GM18526 (cell line): Measurements from ENCODE around the gene STEAP2.

Experiments
- POLR2A ChIP-seq: IDR thresholded peaks from 3 replicates; pipeline ENCODE4 v1.6.1; 2011; ENCODE audit not compliant: insufficient read length; ENCODE audit errors: extremely low read depth

The STEAP2 gene

DNA sequence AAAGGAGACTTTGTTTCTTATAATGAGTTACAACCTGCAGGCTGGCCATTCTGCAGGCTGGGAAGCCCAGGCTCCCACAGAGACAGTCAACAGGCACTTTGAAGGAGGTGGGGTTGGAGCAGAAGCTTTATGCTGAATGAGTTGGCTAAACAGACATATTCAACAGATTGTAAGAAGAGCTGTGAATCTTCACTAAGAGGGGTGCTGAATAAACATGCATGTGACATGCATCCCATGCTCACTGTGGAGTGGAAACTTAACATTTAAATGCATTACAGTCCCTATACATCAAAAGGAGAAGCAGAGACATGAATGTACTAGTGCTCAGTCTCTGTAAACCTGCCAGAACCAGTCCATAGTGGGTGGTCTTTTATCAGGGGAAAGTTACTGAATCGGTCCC is 32.0 kb downstream of the STEAP2 start:
- no peak for TF ChIP-seq POLR2A

DNA sequence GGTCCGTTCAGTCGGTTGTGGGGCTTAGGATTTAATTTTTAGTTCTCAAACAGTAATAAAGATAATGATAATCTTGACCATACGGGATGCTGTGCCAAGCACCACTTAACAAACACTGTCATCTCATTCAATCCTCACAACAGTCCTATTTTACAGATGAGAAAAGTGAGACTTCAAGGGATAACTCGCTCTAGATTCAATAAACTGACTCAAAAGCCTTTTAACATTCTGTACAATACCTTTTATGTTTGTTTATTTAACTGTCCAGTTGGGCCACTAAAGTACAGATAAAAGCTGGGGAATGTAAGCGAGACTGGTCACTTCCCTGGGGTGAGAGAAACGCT is 33.0 kb downstream of the STEAP2 start:
- no peak for TF ChIP-seq POLR2A

DNA sequence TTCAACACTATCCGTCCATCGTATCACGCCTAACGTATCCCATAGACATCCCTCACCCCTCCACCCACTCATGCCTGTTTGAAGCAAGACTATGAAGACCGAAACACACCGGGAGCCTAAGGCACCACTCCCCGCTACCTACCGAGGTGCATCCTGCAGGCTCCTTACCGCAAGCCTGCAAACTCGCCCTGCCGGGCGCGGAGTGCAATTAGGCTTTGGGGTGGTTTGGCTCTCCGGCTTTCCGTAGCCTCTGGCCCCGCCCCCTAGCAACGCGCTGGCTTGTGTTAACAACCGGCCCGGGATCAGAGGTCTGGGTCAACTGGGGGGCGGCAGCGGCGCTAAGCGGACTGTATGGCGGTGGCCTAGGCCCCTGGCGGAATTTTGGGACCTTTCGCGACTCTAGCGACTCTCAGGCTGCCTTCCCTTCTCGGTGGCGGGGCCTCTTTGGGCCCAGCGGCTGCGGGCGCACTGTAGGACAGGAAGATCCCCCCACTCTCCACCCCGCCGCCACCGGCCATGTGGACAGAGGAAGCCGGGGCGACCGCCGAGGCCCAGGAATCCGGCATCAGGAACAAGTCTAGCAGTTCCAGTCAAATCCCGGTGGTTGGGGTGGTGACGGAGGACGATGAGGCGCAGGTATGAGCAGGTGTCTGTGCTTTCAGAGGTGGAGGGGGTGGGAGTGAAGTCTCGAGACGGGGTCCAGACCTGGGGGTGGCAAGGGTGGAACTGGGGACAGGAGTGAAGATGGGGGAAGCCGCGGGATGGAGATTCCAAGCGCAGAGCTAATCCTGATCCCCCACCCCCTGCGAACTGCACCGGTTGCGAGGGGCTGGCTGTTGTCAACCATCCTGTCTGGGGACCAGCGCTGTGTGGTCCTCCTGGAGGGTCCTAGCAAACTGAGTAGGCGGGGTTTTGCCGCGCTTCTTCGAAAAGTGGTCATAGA is 33.6 kb downstream of the STEAP2 start, which contains the start of gene CFAP69:
CFAP69 (plus strand) TSS at position 266 of the 943 bp plus-strand sequence; CDS start at position 517, 251 bp downstream.
- peak; percentile 44 for TF ChIP-seq POLR2A

DNA sequence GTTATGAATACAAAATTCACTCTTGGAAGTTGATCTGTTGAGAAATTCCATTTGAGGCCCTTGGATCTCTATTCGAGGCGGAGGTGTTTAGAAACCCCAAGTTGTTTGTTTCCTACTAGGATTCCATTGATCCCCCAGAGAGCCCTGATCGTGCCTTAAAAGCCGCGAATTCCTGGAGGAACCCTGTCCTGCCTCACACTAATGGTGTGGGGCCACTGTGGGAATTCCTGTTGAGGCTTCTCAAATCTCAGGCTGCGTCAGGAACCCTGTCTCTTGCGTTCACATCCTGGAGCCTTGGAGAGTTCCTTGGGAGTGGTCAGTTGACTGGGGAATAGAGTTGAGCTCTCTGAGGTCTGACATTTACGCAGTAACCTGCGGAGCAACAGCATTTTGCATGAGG is 34.6 kb downstream of the STEAP2 start:
- TF ChIP-seq POLR2A, result no peak

DNA sequence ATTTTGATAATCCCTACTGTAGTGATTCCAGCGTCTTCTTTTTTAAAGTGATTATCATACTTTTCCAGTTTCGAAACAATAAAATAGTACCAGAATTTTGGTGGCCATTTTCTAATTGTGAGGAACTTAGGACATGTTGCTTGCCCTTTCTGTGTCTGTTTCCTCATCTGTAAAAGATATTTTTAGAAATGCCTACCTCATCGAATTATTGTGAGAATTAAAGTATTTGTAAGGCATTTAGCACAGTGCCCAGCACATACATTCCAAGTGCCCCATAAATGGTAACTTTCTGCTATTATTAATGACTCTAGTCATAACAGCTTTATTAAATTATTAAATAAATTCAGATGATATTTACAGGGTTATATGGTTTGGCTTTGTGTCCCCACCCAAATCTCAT is 37.2 kb downstream of the STEAP2 start:
- no peak for TF ChIP-seq POLR2A

DNA sequence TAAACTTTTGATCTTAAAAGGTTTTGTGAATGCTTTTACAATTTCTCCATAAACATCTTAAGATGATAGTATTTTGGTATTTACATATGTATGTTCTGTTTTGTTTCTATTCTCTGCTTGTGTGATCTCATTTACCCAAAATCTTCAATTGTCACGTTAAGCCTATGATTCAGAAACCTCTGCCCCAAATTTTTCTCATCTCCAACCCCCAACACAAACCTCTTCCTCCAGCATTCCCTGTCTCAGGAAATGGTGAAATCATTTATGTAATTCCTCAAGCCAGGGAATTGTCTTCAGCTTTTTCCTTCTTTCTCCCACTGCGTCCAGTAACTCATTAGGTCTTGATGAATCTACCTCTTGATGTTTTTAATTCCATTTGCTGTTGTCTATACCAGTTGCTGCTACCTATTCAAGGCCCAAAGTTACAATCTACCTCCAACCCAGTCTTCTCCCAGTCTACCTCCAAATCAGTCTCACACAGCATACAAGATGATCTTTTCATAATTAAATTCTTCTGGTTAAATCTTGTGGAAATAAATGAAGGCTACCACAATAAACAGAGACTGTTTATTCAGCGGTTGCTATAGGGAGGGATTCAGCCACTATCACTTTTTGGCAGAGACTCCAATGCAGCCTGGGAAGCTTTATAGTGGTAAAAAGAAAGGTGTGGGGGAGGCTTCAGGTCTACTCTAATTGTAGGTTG is 39.2 kb downstream of the STEAP2 start:
- no peak for TF ChIP-seq POLR2A

DNA sequence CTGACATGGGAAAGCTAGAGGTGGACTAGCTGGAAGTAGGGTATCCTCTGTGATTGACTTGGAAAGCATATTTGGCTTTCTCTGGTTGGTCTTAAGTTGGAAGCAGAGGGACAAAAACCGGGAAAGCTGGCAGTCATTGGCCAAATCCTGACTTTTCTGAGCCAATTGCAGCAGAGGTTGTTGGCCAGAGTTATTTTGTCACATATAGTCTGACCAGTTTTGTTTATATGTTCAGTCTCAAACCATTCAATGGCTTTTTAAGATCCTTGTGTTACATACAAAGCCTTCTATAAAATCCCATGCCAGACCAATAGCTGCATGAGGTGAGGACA is 39.7 kb downstream of the STEAP2 start:
- no peak for TF ChIP-seq POLR2A

DNA sequence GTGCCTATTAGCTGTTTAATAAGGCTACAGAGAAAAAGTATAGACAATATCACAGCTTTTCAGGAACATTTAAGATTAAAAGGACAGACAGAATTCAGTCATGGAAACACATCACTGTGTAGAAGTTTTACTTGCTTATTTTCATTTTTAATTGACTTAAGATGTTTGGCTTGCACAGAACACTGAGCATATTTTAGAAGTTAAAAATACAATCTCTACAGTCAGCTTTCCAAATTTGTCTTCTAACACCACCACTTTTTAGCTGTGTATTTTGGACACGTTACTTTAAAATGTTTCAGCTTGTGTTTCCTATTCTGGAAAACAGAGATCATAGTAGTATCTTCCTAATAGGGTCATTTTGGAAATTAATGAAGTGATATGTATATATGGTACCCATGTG is 45.2 kb downstream of the STEAP2 start:
- TF ChIP-seq POLR2A, result no peak

DNA sequence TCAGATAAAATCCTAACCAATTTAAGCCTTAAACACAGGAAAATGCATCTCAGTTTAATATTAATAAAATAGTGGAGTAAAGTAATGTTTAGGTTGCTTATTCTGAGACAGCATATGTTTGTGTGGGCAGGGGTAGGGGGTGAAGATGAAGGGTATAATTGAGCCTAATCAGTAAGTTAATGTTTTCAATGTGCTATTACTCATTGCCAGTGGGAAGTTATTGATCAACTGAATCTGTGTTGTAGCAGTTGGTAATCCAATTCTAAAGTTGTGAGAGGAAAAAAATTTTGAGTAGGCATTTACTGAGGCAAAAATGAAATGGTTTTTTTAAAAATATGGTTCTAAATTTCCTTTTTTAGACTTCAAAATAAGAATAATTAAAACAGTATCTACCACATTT is 49.9 kb downstream of the STEAP2 start:
- TF ChIP-seq POLR2A, result no peak

DNA sequence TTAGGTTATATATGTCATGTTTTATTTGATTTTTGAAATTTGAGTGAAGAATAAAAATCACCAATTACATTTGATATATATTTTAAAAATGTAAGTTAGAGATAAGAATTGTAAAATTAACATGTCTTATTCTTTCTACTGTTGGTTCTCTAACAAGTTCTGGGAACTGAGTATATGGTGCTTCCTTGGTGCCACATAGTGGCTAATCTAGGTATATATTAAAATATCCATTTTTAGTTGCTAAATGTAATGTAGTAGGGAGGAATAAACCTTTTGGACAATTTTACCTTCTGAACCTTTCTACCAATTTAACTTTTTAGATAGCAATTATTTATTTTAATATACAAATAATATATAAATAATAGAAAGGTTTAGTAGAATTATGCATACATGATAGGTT is 50.9 kb downstream of the STEAP2 start:
- TF ChIP-seq POLR2A, result no peak

DNA sequence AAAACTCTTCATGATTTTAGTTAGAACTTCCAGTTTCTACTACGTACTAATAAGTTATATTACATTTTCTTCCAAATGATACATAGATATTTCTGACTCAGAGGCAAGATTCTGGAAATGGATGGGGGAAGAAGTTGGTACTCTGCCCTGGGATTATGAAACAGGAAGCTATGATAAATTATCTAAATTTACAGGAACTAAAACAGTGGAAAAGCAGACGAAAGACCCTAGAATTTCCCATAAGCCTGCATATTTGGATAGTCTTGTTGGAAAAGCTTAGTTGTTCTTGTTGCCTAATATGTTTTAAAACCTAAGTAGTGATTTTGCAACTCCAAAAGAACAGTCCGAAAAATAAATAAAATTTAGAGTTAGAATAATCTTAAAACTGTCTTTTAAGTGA is 55.3 kb downstream of the STEAP2 start:
- no peak for TF ChIP-seq POLR2A

DNA sequence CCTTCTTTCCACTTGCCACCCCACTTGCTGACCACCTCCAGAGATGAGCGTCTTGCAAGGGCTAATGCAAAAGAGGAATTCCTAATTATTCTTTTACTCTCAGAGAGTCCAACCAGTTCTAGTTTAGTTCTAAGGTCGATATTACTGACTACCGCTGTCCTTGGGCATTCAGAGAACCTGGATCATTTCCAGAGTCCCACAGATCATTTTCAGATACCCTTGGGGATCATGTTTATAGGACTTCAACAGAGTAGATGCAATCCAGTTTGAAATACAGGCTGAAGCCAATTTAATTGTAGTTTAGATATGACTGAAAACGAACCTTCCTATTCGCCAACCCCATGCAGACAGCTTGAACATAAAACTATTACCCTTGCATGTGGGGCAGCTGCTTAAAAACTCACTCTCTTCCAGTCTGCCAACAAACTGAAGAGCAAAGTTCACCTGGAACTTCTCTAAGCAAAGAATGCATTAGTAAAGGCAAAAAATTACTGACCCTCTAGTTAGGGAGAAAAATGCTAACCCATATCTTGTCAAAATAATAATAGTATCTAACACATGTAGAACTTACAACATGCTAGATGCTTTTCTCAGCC is 55.8 kb downstream of the STEAP2 start:
- TF ChIP-seq POLR2A, result no peak

DNA sequence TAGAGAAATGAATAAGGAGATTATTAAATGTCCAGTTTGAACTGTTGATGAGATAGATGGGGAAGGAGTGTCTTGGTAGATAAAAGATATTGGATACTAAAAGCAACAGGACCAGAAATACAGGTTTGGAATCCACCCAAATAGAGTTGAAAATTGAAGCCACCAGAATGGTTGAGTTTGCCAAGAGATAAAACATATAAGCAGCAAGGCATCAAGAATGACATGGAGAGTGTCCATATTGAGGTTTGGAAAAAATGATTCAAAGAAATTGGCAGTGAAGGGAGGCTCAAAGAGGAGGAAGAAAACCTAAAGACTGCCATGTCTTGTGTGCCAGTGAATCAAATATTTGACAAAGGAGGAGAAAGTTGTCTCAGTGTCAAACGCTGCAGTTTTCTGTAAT is 57.6 kb downstream of the STEAP2 start:
- no peak for TF ChIP-seq POLR2A

DNA sequence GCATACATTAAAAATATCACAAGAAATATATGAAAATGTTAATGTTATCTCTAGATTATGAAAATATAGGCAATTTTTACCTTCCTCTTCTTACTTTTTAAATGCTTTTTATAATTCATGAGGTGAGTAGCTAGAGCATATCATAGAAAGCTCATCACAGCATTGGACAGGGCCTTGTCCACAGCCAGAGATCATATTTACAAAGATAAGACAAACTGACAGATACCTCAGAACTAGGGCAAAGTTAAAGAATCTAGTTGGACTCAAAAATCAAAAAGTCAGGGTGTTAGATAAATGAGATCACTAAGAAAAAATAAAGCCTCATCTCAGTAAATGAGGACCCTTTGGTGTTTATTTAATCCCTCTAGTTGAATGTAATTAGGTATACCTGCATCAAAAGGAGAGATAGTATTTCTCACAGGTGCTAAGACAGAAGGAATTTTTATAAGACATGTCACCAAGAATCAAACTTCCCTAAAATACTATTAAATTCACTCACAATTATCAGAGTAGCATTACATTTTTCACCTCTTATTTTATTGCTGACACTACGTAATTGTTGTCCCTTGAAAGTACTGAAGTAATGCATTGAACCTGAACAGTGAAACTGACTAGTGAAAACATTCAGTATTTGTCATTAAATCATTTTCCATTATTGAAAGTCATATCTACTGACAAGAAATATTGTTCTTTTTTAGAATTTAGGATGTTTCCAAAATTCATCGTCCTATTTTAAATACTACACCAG is 59.1 kb downstream of the STEAP2 start:
- no peak for TF ChIP-seq POLR2A

DNA sequence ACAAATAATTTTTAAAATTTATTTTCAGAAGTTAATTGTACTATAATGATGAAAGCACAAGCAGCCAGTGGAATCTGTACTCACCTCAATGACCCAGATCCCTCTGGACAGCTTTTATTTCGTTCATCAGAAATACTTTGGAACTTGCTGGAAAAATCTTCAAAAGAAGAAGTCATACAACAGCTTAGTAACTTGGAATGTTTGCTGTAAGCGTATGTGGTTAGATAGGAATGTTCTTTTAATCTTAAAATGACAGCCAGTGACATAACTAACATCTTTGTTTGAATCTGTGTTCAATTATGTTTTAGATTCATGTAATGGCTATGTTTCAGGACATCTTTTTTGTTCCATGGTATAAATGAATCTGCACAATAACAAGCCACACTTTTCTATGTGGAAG is 60.2 kb downstream of the STEAP2 start:
- TF ChIP-seq POLR2A, result no peak
